Nephron (organoid): ENCODE results near the gene SHCBP1L.

ENCODE experiments used
- H3K27ac Mint-ChIP-seq, 3 experiments: 2 replicates each; pipeline ENCODE4 v1.8.0; 2020; ENCODE audit warnings: mixed read lengths in 3 of 3, mild to moderate bottlenecking in 2 of 3, moderate library complexity in 1 of 3
- H3K27me3 Mint-ChIP-seq: 2 replicates; pipeline ENCODE4 v1.8.0; 2021; ENCODE audit warnings: low read depth, mild to moderate bottlenecking, moderate library complexity, mixed read lengths
- H3K36me3 Mint-ChIP-seq: 2 replicates; pipeline ENCODE4 v1.8.0; 2020; ENCODE audit warnings: low read depth, mixed read lengths
- H3K4me1 Mint-ChIP-seq: 2 replicates; pipeline ENCODE4 v1.8.0; 2020; ENCODE audit warnings: mixed read lengths
- H3K4me3 Mint-ChIP-seq, 3 experiments: 2 replicates each; pipeline ENCODE4 v1.8.0; 2020; ENCODE audit warnings: mild to moderate bottlenecking in 3 of 3, mixed read lengths in 3 of 3, moderate library complexity in 2 of 3
- H3K9me3 Mint-ChIP-seq: 2 replicates; pipeline ENCODE4 v1.8.0; 2020; ENCODE audit warnings: mixed read lengths
- CTCF ChIP-seq, 3 experiments: fragments of 200-600 bp; sonication (generic); IDR thresholded peaks; one replicate each; pipeline ENCODE4 v1.5.0; 2021; ENCODE audit warnings: antibody characterized with exemption in 3 of 3; ENCODE audit not compliant: unreplicated experiment in 3 of 3

Gene SHCBP1L

GRCh38 chr1:182867861-182868260 is 85.1 kb downstream of the SHCBP1L start:
- Mint-ChIP-seq H3K9me3 (no peaks in the 10 kb centered on the region), H3K4me3 (no peak overlapping the region), H3K36me3 (peaks cover 91% of the 10 kb centered on the region), H3K27me3 (no peaks in the 10 kb centered on the region), H3K27ac (peak overlapping the region in 1 of 3 experiments; percentile 9), H3K4me1 (no peaks in the 10 kb centered on the region)
- TF ChIP-seq CTCF (IDR thresholded peaks at IDR 0.05; ENCODE audit: unreplicated experiment in 3 of 3): no peak

- no peaks in the 10 kb centered on the region for H3K27me3 Mint-ChIP-seq
- no peak overlapping the region for H3K4me3 Mint-ChIP-seq
- TF ChIP-seq CTCF (IDR thresholded peaks at IDR 0.05; ENCODE audit: unreplicated experiment in 3 of 3): no peak
- peaks cover 92% of the 10 kb centered on the region for H3K36me3 Mint-ChIP-seq
- H3K27ac Mint-ChIP-seq: no peak overlapping the region
- H3K4me1 Mint-ChIP-seq: no peaks in the 10 kb centered on the region
- H3K9me3 Mint-ChIP-seq: no peaks in the 10 kb centered on the region
Observed at GRCh38 chr1:182863940-182864339, 89.0 kb downstream of the SHCBP1L start.

GRCh38 chr1:182862827-182863226 is 90.1 kb downstream of the SHCBP1L start:
- no peaks in the 10 kb centered on the region for H3K27me3 Mint-ChIP-seq
- H3K4me1 Mint-ChIP-seq: no peaks in the 10 kb centered on the region
- peaks cover 94% of the 10 kb centered on the region for H3K36me3 Mint-ChIP-seq
- no peak for TF ChIP-seq CTCF (IDR thresholded peaks at IDR 0.05; ENCODE audit: unreplicated experiment in 3 of 3)
- H3K9me3 Mint-ChIP-seq: no peaks in the 10 kb centered on the region
- H3K27ac Mint-ChIP-seq: no peak overlapping the region
- H3K4me3 Mint-ChIP-seq: no peak overlapping the region

- Mint-ChIP-seq H3K9me3 (no peaks in the 10 kb centered on the region), H3K27ac (no peak overlapping the region), H3K27me3 (no peaks in the 10 kb centered on the region), H3K4me1 (no peaks in the 10 kb centered on the region), H3K4me3 (no peak overlapping the region), H3K36me3 (peaks cover 94% of the 10 kb centered on the region)
- TF ChIP-seq CTCF (IDR thresholded peaks at IDR 0.05; ENCODE audit: unreplicated experiment in 3 of 3): no peak
Observed at GRCh38 chr1:182861994-182862393, 91.0 kb downstream of the SHCBP1L start.

GRCh38 chr1:182860658-182861057 is 92.3 kb downstream of the SHCBP1L start:
- no peak overlapping the region for H3K27ac Mint-ChIP-seq
- TF ChIP-seq CTCF (IDR thresholded peaks at IDR 0.05; ENCODE audit: unreplicated experiment in 3 of 3): no peak
- H3K4me1 Mint-ChIP-seq: no peaks in the 10 kb centered on the region

GRCh38 chr1:182857212-182857611 is 95.8 kb downstream of the SHCBP1L start:
- no peak overlapping the region for H3K4me3 Mint-ChIP-seq
- TF ChIP-seq CTCF (IDR thresholded peaks at IDR 0.05; ENCODE audit: unreplicated experiment in 3 of 3): no peak
- no peaks in the 10 kb centered on the region for H3K9me3 Mint-ChIP-seq
- no peak overlapping the region for H3K27ac Mint-ChIP-seq
- no peaks in the 10 kb centered on the region for H3K27me3 Mint-ChIP-seq
- no peaks in the 10 kb centered on the region for H3K4me1 Mint-ChIP-seq
- peaks cover 93% of the 10 kb centered on the region for H3K36me3 Mint-ChIP-seq

More at GRCh38 chr1:182860658-182861057, 92.3 kb downstream of the SHCBP1L start:
- no peaks in the 10 kb centered on the region for H3K27me3 Mint-ChIP-seq
- no peak overlapping the region for H3K4me3 Mint-ChIP-seq
- no peaks in the 10 kb centered on the region for H3K9me3 Mint-ChIP-seq
- H3K36me3 Mint-ChIP-seq: peaks cover 92% of the 10 kb centered on the region
